Keratinocyte (primary cell): ENCODE results near the gene BTBD1. TPM values are rescaled to one million over a fixed set of nuclear protein-coding genes. Genes with fewer than 3 reads are reported as not detected.

Source experiments
- DNase-seq: peaks from one replicate; pipeline ENCODE4 v3.0.0-alpha.2; 2011; ENCODE audit warnings: low read depth, missing footprints, low spot score
- FAIRE-seq: peaks from 2 replicates; lab custom pipeline; 2011; peaks lifted over from hg19 to GRCh38; lab: Jason Lieb, UNC
- H2AFZ ChIP-seq: 2 replicates; pipeline ENCODE4 v1.6.0; 2012; ENCODE audit warnings: low read length, control low read depth, inconsistent platforms; ENCODE audit not compliant: control insufficient read depth
- H3K27ac ChIP-seq: 2 replicates; pipeline ENCODE4 v1.5.1; 2011; ENCODE audit warnings: low read length; ENCODE audit not compliant: control insufficient read depth, insufficient read depth
- H3K27me3 ChIP-seq: 3 replicates; pipeline ENCODE4 v1.6.0; 2011; ENCODE audit warnings: low read length; ENCODE audit not compliant: control insufficient read depth, insufficient read depth; ENCODE audit errors: extremely low read depth
- H3K36me3 ChIP-seq, 2 experiments: 2 replicates in 1 of 2; 3 replicates in 1 of 2; pipeline ENCODE4 v1.5.1; 2011; ENCODE audit warnings: low read length in 2 of 2, mild to moderate bottlenecking in 1 of 2; ENCODE audit not compliant: control insufficient read depth in 2 of 2, insufficient read depth in 2 of 2; ENCODE audit errors: extremely low read depth in 1 of 2
- H3K4me1 ChIP-seq: 3 replicates; pipeline ENCODE4 v1.5.1; 2011; ENCODE audit warnings: low read length; ENCODE audit not compliant: control insufficient read depth, insufficient read depth; ENCODE audit errors: extremely low read depth
- H3K4me2 ChIP-seq: 3 replicates; pipeline ENCODE4 v1.6.0; 2011; ENCODE audit warnings: low read depth, low read length; ENCODE audit not compliant: control insufficient read depth, insufficient read depth; ENCODE audit errors: extremely low read depth
- H3K4me3 ChIP-seq, 3 experiments: fragments of 200-600 bp in 1 of 3; sonication (generic) in 1 of 3; 2 replicates in 2 of 3; 3 replicates in 1 of 3; pipeline ENCODE4 v1.5.1; 2011 to 2016; ENCODE audit warnings: low read length in 3 of 3, mild to moderate bottlenecking in 3 of 3, control low read depth in 2 of 3, inconsistent platforms in 1 of 3, low read depth in 1 of 3, mixed read lengths in 1 of 3, mixed run types in 1 of 3, moderate library complexity in 1 of 3; ENCODE audit not compliant: control insufficient read depth in 2 of 3, insufficient read depth in 2 of 3; ENCODE audit errors: extremely low read depth in 1 of 3
- H3K79me2 ChIP-seq: 2 replicates; pipeline ENCODE4 v1.6.0; 2012; ENCODE audit warnings: low read length; ENCODE audit not compliant: control insufficient read depth, insufficient read depth
- H3K9ac ChIP-seq: 3 replicates; pipeline ENCODE4 v1.6.0; 2011; ENCODE audit warnings: low read length; ENCODE audit not compliant: control insufficient read depth, insufficient read depth; ENCODE audit errors: extremely low read depth
- H3K9me1 ChIP-seq: 3 replicates; pipeline ENCODE4 v1.6.0; 2011; ENCODE audit warnings: low read length; ENCODE audit not compliant: control insufficient read depth, insufficient read depth; ENCODE audit errors: extremely low read depth
- H3K9me3 ChIP-seq: 2 replicates; pipeline ENCODE4 v1.5.1; 2012; ENCODE audit warnings: low read depth, low read length; ENCODE audit not compliant: control insufficient read depth
- H4K20me1 ChIP-seq: 3 replicates; pipeline ENCODE4 v1.6.0; 2011; ENCODE audit warnings: low read length; ENCODE audit not compliant: control insufficient read depth, insufficient read depth; ENCODE audit errors: extremely low read depth
- CTCF ChIP-seq, 3 experiments: IDR thresholded peaks in 1 of 3; conservative IDR thresholded peaks in 1 of 3; optimal IDR thresholded peaks in 1 of 3; 2 replicates in 2 of 3; 3 replicates in 1 of 3; pipeline versions ENCODE3 to v1.5.1; 2011; ENCODE audit warnings: low read length in 3 of 3, mild to moderate bottlenecking in 3 of 3, moderate library complexity in 2 of 3, control low read depth in 1 of 3, inconsistent platforms in 1 of 3; ENCODE audit not compliant: insufficient read depth in 2 of 3; ENCODE audit errors: extremely low read depth in 1 of 3
- EZH2 ChIP-seq: IDR thresholded peaks from one replicate; pipeline ENCODE4 v1.6.1; 2012; ENCODE audit warnings: inconsistent platforms, mild to moderate bottlenecking, low read length, moderate library complexity
- dilution Hi-C: fragments of 300-500 bp; cut with MboI; formaldehyde crosslinking; loops from one replicate; pipeline ENCODE4 v1.7.0; 2020; ENCODE audit warnings: low sequenced_read_pairs; ENCODE audit not compliant: extremely low pct_ligation_motif_present
- polyA plus RNA-seq, 5 experiments: library from polyadenylated mRNA; depleted of rRNA in 3 of 5; stranded (reverse) in 3 of 5; stranded (forward) in 1 of 5; unstranded in 1 of 5; fragments of >200 nt; gene quantifications; 1 replicate in 1 of 5; 2 replicates in 3 of 5; 3 replicates in 1 of 5; pipeline versions ENCODE4 v1.2.1 to v1.2.3, GENCODE V29; 2011 to 2012; ENCODE audit warnings: missing spikeins in 2 of 5, low read depth in 1 of 5, low replicate concordance in 1 of 5

BTBD1 gene
- polyA plus RNA-seq, 1 donor (not counting 4 experiments of a cell fraction or from before 2014, with no cell fraction given), result 70.5 TPM

GRCh38 chr15:83068054-83068453 is 1.0 kb upstream of the BTBD1 start:
- H3K27ac ChIP-seq, result no peak overlapping the region
- TF ChIP-seq EZH2, result no peak
- no peak for TF ChIP-seq CTCF (optimal IDR thresholded peaks at IDR 0.05 in 1 of 3, IDR thresholded peaks at IDR 0.05 in 1 of 3, conservative IDR thresholded peaks at IDR 0.05 in 1 of 3; ENCODE audit: extremely low read depth in 1 of 3, insufficient read depth in 2 of 3, low read length in 3 of 3)
- dilution Hi-C loops, result no loop called here
- H2AFZ ChIP-seq, result no peak overlapping the region
- no peak for FAIRE-seq
- peaks cover 9% of the 10 kb centered on the region for H4K20me1 ChIP-seq
- no peaks in the 10 kb centered on the region for H3K27me3 ChIP-seq
- DNase-seq, result no peak
- peaks cover 27% of the 10 kb centered on the region for H3K4me1 ChIP-seq
- peaks cover 6% of the 10 kb centered on the region for H3K9me1 ChIP-seq
- H3K79me2 ChIP-seq, result peaks cover 37% of the 10 kb centered on the region
- no peak overlapping the region for H3K9ac ChIP-seq
- no peaks in the 10 kb centered on the region for H3K9me3 ChIP-seq
- H3K4me2 ChIP-seq, result no peak overlapping the region
- H3K4me3 ChIP-seq, result no peak overlapping the region
- peaks cover 0 to 9% of the 10 kb centered on the region in 2 experiments for H3K36me3 ChIP-seq

- TF ChIP-seq CTCF (optimal IDR thresholded peaks at IDR 0.05 in 1 of 3, IDR thresholded peaks at IDR 0.05 in 1 of 3, conservative IDR thresholded peaks at IDR 0.05 in 1 of 3; ENCODE audit: extremely low read depth in 1 of 3, insufficient read depth in 2 of 3, low read length in 3 of 3) (no peak), EZH2 (no peak)
- no peak for FAIRE-seq
- Histone ChIP-seq H3K27ac (no peak overlapping the region), H3K4me2 (peak overlapping the region; percentile 100), H3K27me3 (no peaks in the 10 kb centered on the region), H3K79me2 (peaks cover 42% of the 10 kb centered on the region), H3K9me1 (peaks cover 6% of the 10 kb centered on the region), H2AFZ (peak overlapping the region; percentile 76), H3K36me3 (peaks cover 0 to 9% of the 10 kb centered on the region in 2 experiments), H3K4me1 (peaks cover 27% of the 10 kb centered on the region), H3K4me3 (peak overlapping the region; percentile 26 to 97 (median 64)), H4K20me1 (peaks cover 9% of the 10 kb centered on the region), H3K9ac (peak overlapping the region; percentile 28), H3K9me3 (no peaks in the 10 kb centered on the region)
- DNase-seq, result no peak
- dilution Hi-C loops, result no loop called here
These were observed 548 bp upstream of the BTBD1 start for GRCh38 chr15:83067638-83067962.
